ENCODE data around the gene IGFL2. TPM values are rescaled to one million over a fixed set of nuclear protein-coding genes. Genes with fewer than 3 reads are reported as not detected.
"Not testable (repeated sequence)": the region's sequence is repeated elsewhere in the genome, so short reads cannot be mapped to it uniquely, and the experiment has no call there.

Gene IGFL2
- total and polyA plus RNA-seq, 2 experiments from 2014 or later, result not detected

DNA sequence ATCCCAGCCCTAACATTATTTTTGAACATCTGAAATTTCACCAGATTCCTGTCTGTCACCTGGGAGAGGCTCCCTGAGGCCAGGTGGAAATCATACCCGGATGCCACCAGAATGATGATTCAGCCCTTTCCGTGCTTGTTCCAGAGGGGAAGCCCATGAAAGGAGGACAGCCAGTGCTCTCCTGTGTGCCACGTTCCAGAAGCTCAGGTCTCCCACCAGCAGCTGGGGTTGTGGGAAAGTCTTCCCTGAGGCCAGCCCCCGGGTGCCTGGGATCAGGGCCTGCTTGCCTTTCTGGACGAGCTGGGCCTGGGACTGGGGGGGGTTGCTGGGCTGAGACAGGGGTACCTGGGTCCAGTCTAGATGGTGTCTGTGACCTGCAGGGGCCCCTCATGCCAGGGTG lies 56.0 kb downstream of the IGFL2 start:
- no peaks in the 10 kb centered on the region for H3K9me3 ChIP-seq (ENCODE audit: low read depth)
- H3F3A ChIP-seq (ENCODE audit: insufficient read depth), result no peaks in the 10 kb centered on the region
- 34 to 53% methylated on average over 5 of the region's 5 CpGs for whole genome bisulfite sequencing, 2 experiments (ENCODE audit: low coverage in 1 of 2, low lambda C conversion rate in 2 of 2, missing lambda C conversion rate in 2 of 2)
- no peaks in the 10 kb centered on the region for H3K79me2 ChIP-seq (ENCODE audit: insufficient read depth)
- no peak overlapping the region for H3K27ac ChIP-seq
- H3K4me1 ChIP-seq (ENCODE audit: insufficient read depth), result 0 out of 2 replicates have a peak, but pooled peaks cover 3% of the 10 kb centered on the region
- TF ChIP-seq EZH2 (IDR thresholded peaks at IDR 0.05; ENCODE audit: insufficient read depth, poor library complexity, severe bottlenecking), result no peak
- no peak for TF ChIP-seq EZH2phosphoT487 (IDR thresholded peaks at IDR 0.05; ENCODE audit: insufficient read depth, low read depth)
- H3K27me3 ChIP-seq (replicated peaks; ENCODE audit: insufficient read depth), result peaks cover 72% of the 10 kb centered on the region
- H3K9me2 ChIP-seq (ENCODE audit: insufficient read depth), result no peaks in the 10 kb centered on the region
- H4K20me1 ChIP-seq (ENCODE audit: insufficient read depth), result no peaks in the 10 kb centered on the region
- H3K4me3 ChIP-seq, result no peak overlapping the region
- in situ Hi-C loops (cut with MboI), result no loop called here
- no peak overlapping the region for H3K9ac ChIP-seq
- no peak overlapping the region for H3K4me2 ChIP-seq (ENCODE audit: unreplicated experiment)
- H3K36me3 ChIP-seq (ENCODE audit: low read depth), result no peaks in the 10 kb centered on the region
- H2AFZ ChIP-seq, result no peak overlapping the region
- no peak for DNase-seq

DNA sequence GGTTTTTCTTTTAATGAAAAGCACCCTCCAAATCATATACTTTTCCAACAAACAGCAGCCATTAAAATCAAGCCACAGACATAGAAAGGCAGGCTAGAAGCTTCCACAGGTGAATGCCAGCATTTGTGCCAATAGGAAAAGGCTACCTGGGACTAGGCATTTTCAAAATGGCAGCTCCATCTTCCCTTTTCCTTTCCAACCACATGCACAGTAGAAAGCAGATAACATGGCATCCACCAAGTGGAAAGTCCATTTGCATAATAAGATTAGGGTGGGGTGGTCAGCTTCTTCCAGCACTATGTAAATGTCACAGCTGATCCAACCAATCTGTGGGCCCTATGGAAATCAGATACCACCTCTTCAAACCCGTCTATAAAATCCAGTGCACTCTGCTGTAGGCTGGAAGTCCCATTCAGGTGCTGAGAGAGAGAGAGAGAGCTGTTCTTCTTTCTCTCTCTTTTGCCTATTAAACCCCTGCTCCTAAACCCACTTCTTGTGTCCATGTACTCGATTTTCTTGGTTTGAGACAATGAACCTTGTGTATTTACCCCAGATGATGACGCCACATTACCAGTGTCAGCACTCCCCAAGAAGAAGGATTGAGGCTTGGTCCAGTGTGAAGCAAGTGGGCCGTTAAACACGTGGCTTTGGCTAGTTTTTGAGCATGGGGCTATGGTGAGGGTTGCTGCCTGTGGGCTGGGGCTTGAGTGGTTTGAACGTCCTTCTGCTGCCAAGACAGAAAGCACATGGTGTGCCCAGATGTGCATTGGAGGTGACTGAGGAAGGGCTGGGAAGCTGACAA lies 57.3 kb downstream of the IGFL2 start:
- Histone ChIP-seq H4K20me1 (ENCODE audit: insufficient read depth) (no peaks in the 10 kb centered on the region), H3K9ac (no peak overlapping the region), H3K36me3 (ENCODE audit: low read depth) (no peaks in the 10 kb centered on the region), H3K4me2 (ENCODE audit: unreplicated experiment) (no peak overlapping the region), H2AFZ (no peak overlapping the region), H3K27me3 (replicated peaks; ENCODE audit: insufficient read depth) (peaks cover 74% of the 10 kb centered on the region), H3K9me3 (ENCODE audit: low read depth) (no peaks in the 10 kb centered on the region), H3K9me2 (ENCODE audit: insufficient read depth) (no peaks in the 10 kb centered on the region), H3K4me1 (ENCODE audit: insufficient read depth) (0 out of 2 replicates have a peak, but pooled peaks cover 3% of the 10 kb centered on the region), H3K4me3 (no peak overlapping the region), H3K79me2 (ENCODE audit: insufficient read depth) (no peaks in the 10 kb centered on the region), H3F3A (ENCODE audit: insufficient read depth) (no peaks in the 10 kb centered on the region), H3K27ac (no peak overlapping the region)
- WGBS, 2 experiments (ENCODE audit: low coverage in 1 of 2, low lambda C conversion rate in 2 of 2, missing lambda C conversion rate in 2 of 2), result 32 to 33% methylated on average over 6 of the region's 6 CpGs
- DNase-seq, result no peak
- TF ChIP-seq EZH2phosphoT487 (IDR thresholded peaks at IDR 0.05; ENCODE audit: insufficient read depth, low read depth) (no peak), EZH2 (IDR thresholded peaks at IDR 0.05; ENCODE audit: insufficient read depth, poor library complexity, severe bottlenecking) (no peak)
- in situ Hi-C loops (cut with MboI), result no loop called here

DNA sequence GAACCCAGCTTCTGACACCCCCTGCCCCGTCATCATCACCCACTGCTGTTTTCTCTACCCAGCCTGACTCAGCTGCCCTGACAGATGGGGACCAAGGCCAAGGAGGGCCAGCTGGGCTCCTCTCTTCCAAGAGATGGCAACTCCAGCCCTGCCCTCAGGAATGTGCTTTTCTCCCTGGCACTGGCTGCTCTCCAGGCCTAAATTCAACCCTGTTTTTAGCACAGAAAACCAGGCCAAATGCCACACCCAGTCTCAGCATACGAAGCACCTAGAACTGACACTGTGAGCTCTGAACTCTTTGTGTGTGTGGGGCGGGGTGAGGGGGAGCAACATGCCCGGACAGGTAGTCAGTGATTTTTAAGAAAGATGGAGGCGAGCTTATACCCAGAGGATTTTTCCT lies 58.1 kb downstream of the IGFL2 start:
- H3K36me3 ChIP-seq (ENCODE audit: low read depth), result no peaks in the 10 kb centered on the region
- H3K4me3 ChIP-seq, result no peak overlapping the region
- in situ Hi-C loops (cut with MboI), result no loop called here
- WGBS, 2 experiments (ENCODE audit: low coverage in 1 of 2, low lambda C conversion rate in 2 of 2, missing lambda C conversion rate in 2 of 2), result 36 to 37% methylated on average over 5 of the region's 5 CpGs
- no peaks in the 10 kb centered on the region for H3F3A ChIP-seq (ENCODE audit: insufficient read depth)
- no peak overlapping the region for H2AFZ ChIP-seq
- H3K27me3 ChIP-seq (replicated peaks; ENCODE audit: insufficient read depth), result peaks cover 67% of the 10 kb centered on the region
- DNase-seq, result no peak
- TF ChIP-seq EZH2 (IDR thresholded peaks at IDR 0.05; ENCODE audit: insufficient read depth, poor library complexity, severe bottlenecking) (no peak), EZH2phosphoT487 (IDR thresholded peaks at IDR 0.05; ENCODE audit: insufficient read depth, low read depth) (no peak)
- H4K20me1 ChIP-seq (ENCODE audit: insufficient read depth), result no peaks in the 10 kb centered on the region
- 0 out of 2 replicates have a peak, but pooled peaks cover 3% of the 10 kb centered on the region for H3K4me1 ChIP-seq (ENCODE audit: insufficient read depth)
- H3K4me2 ChIP-seq (ENCODE audit: unreplicated experiment), result no peak overlapping the region
- no peaks in the 10 kb centered on the region for H3K9me2 ChIP-seq (ENCODE audit: insufficient read depth)
- H3K9ac ChIP-seq, result no peak overlapping the region
- H3K79me2 ChIP-seq (ENCODE audit: insufficient read depth), result no peaks in the 10 kb centered on the region
- H3K9me3 ChIP-seq (ENCODE audit: low read depth), result no peaks in the 10 kb centered on the region
- no peak overlapping the region for H3K27ac ChIP-seq

DNA sequence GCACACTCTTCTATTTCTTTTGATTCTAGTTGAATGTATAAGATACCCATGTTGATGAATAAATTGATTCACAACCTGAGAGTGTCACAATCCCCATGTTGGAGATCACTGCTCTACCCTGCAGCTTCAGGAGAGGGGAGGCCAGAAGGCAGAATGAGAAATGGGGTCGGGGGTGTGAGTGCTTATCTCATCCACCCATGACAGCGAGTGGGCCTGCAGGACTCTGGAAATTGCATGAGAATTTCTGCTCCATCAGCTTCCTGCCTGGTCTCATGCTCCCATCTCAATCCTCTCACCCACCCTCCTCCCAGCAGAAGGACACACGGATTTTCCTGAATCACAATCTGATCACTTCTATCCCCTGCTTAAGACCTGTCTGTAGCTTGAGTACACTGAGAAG lies 58.6 kb downstream of the IGFL2 start:
- WGBS, 2 experiments (ENCODE audit: low coverage in 1 of 2, low lambda C conversion rate in 2 of 2, missing lambda C conversion rate in 2 of 2), result 56% methylated on average over 3 of the region's 3 CpGs
- H3K4me1 ChIP-seq (ENCODE audit: insufficient read depth), result 0 out of 2 replicates have a peak, but pooled peaks cover 3% of the 10 kb centered on the region
- in situ Hi-C loops (cut with MboI), result no loop called here
- DNase-seq, result no peak
- TF ChIP-seq EZH2phosphoT487 (IDR thresholded peaks at IDR 0.05; ENCODE audit: insufficient read depth, low read depth), result no peak
- no peak for TF ChIP-seq EZH2 (IDR thresholded peaks at IDR 0.05; ENCODE audit: insufficient read depth, poor library complexity, severe bottlenecking)
- no peaks in the 10 kb centered on the region for H3K9me3 ChIP-seq (ENCODE audit: low read depth)
- no peaks in the 10 kb centered on the region for H3K79me2 ChIP-seq (ENCODE audit: insufficient read depth)
- H3K36me3 ChIP-seq (ENCODE audit: low read depth), result no peaks in the 10 kb centered on the region
- no peak overlapping the region for H3K9ac ChIP-seq
- no peaks in the 10 kb centered on the region for H3K9me2 ChIP-seq (ENCODE audit: insufficient read depth)
- no peak overlapping the region for H3K4me2 ChIP-seq (ENCODE audit: unreplicated experiment)
- H4K20me1 ChIP-seq (ENCODE audit: insufficient read depth), result no peaks in the 10 kb centered on the region
- H2AFZ ChIP-seq, result no peak overlapping the region
- no peaks in the 10 kb centered on the region for H3F3A ChIP-seq (ENCODE audit: insufficient read depth)
- H3K4me3 ChIP-seq, result no peak overlapping the region
- H3K27me3 ChIP-seq (replicated peaks; ENCODE audit: insufficient read depth), result peaks cover 64% of the 10 kb centered on the region
- H3K27ac ChIP-seq, result no peak overlapping the region

DNA sequence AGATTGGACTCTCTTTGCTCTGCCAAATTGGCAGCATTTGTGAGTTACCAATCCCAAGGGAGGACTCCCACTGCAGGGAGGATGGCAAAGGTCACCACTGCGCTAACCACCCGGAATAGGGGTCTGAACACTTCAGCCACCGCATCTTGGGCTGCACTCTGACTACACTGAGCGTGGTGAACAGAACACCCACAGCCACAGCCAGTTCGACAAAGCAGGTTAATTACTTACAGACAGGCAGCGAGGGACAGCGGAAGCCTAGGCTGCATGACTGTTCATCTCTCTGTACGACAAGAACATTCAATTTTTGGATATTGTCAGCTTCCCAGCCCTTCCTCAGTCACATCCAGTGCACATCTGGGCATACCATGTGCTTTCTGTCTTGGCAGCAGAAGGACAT lies 59.8 kb downstream of the IGFL2 start:
- H3K9me3 ChIP-seq (ENCODE audit: low read depth), result not testable (repeated sequence)
- 53 to 61% methylated on average over 6 to 8 of the region's 8 CpGs for WGBS, 2 experiments (ENCODE audit: low coverage in 1 of 2, low lambda C conversion rate in 2 of 2, missing lambda C conversion rate in 2 of 2)

More for the DNA sequence above, 59.8 kb downstream of the IGFL2 start:
- H2AFZ ChIP-seq; H3K9me2 ChIP-seq (ENCODE audit: insufficient read depth); H3K79me2 ChIP-seq (ENCODE audit: insufficient read depth); H3F3A ChIP-seq (ENCODE audit: insufficient read depth); DNase-seq; H4K20me1 ChIP-seq (ENCODE audit: insufficient read depth); H3K27ac ChIP-seq; H3K36me3 ChIP-seq (ENCODE audit: low read depth); H3K4me1 ChIP-seq (ENCODE audit: insufficient read depth); in situ Hi-C loops (cut with MboI); H3K4me3 ChIP-seq; H3K9ac ChIP-seq; H3K4me2 ChIP-seq (ENCODE audit: unreplicated experiment): not testable (repeated sequence)
- peaks cover 56% of the 10 kb centered on the region for H3K27me3 ChIP-seq (replicated peaks; ENCODE audit: insufficient read depth)
